GM19099 (cell line): ENCODE data around the gene RFX3.

ENCODE experiments used
- POLR2A ChIP-seq: IDR thresholded peaks from 3 replicates; pipeline ENCODE4 v1.6.1; 2011; ENCODE audit warnings: low read depth; ENCODE audit not compliant: insufficient read length; ENCODE audit errors: extremely low read depth

Gene RFX3

GRCh38 chr9:3367185-3367584 lies 158.6 kb downstream of the RFX3 start:
- no peak for TF ChIP-seq POLR2A

- no peak for TF ChIP-seq POLR2A
These were observed 164.0 kb downstream of the RFX3 start for GRCh38 chr9:3361689-3362392.

- TF ChIP-seq POLR2A = no peak
These were observed 164.7 kb downstream of the RFX3 start for GRCh38 chr9:3361116-3361515.

GRCh38 chr9:3360245-3360644 lies 165.6 kb downstream of the RFX3 start:
- TF ChIP-seq POLR2A = no peak

GRCh38 chr9:3359778-3360177 lies 166.0 kb downstream of the RFX3 start:
- TF ChIP-seq POLR2A = no peak

- no peak for TF ChIP-seq POLR2A
These were observed 166.6 kb downstream of the RFX3 start for GRCh38 chr9:3359048-3359692.

GRCh38 chr9:3348169-3348568 lies 177.6 kb downstream of the RFX3 start:
- TF ChIP-seq POLR2A = no peak

GRCh38 chr9:3346549-3346948 lies 179.3 kb downstream of the RFX3 start:
- no peak for TF ChIP-seq POLR2A

- TF ChIP-seq POLR2A = no peak
These were observed 182.1 kb downstream of the RFX3 start for GRCh38 chr9:3343671-3344070.

GRCh38 chr9:3342159-3342777 lies 183.5 kb downstream of the RFX3 start:
- TF ChIP-seq POLR2A = no peak

- TF ChIP-seq POLR2A = no peak
These were observed 188.1 kb downstream of the RFX3 start for GRCh38 chr9:3337515-3338225.

GRCh38 chr9:3336951-3337350 lies 188.8 kb downstream of the RFX3 start:
- no peak for TF ChIP-seq POLR2A

GRCh38 chr9:3332802-3333201 lies 193.0 kb downstream of the RFX3 start:
- no peak for TF ChIP-seq POLR2A

- no peak for TF ChIP-seq POLR2A
These were observed 194.0 kb downstream of the RFX3 start for GRCh38 chr9:3331801-3332200.

GRCh38 chr9:3330792-3331420 lies 194.9 kb downstream of the RFX3 start:
- TF ChIP-seq POLR2A = no peak

GRCh38 chr9:3329361-3329760 lies 196.4 kb downstream of the RFX3 start:
- TF ChIP-seq POLR2A = no peak

GRCh38 chr9:3323714-3324113 lies 202.1 kb downstream of the RFX3 start:
- no peak for TF ChIP-seq POLR2A
